GM19395 (cell line): Measurements from ENCODE around the gene LUC7L3.

Source experiments
- ATAC-seq: cut with Tn5 transposase; IDR thresholded peaks from one replicate; pipeline ENCODE4 v1.9.1; 2021; ENCODE audit warnings: mild to moderate bottlenecking, moderate library complexity; ENCODE audit not compliant: unreplicated experiment

LUC7L3 gene

GRCh38 chr17:50749245-50749644, 29.8 kb downstream of the LUC7L3 start:
- ATAC-seq = no peak

GRCh38 chr17:50754521-50754920, 35.1 kb downstream of the LUC7L3 start:
- ATAC-seq = no peak

- ATAC-seq = no peak
Measured at GRCh38 chr17:50758524-50758923, 39.1 kb downstream of the LUC7L3 start.

- no peak for ATAC-seq
Measured at GRCh38 chr17:50758989-50759544, 39.7 kb downstream of the LUC7L3 start.

GRCh38 chr17:50762177-50762576, 42.8 kb downstream of the LUC7L3 start:
- no peak for ATAC-seq

- no peak for ATAC-seq
Measured at GRCh38 chr17:50763716-50764475, 44.5 kb downstream of the LUC7L3 start.

- ATAC-seq = no peak
Measured at GRCh38 chr17:50764734-50765149, 45.3 kb downstream of the LUC7L3 start.

- peak; percentile 67 for ATAC-seq
Measured at GRCh38 chr17:50765454-50766221, 46.2 kb downstream of the LUC7L3 start.

- ATAC-seq = no peak
Measured at GRCh38 chr17:50766222-50767023, 47.0 kb downstream of the LUC7L3 start.

- ATAC-seq = no peak
Measured at GRCh38 chr17:50767030-50767429, 47.6 kb downstream of the LUC7L3 start.

- no peak for ATAC-seq
Measured at GRCh38 chr17:50767446-50767845, 48.0 kb downstream of the LUC7L3 start, which contains the start of gene ANKRD40CL. Gene ANKRD40CL (minus strand): TSS chr17:50767518. CDS start chr17:50766913, 605 bp downstream.

GRCh38 chr17:50768346-50768761, 49.0 kb downstream of the LUC7L3 start:
- no peak for ATAC-seq

GRCh38 chr17:50769884-50770283, 50.5 kb downstream of the LUC7L3 start:
- ATAC-seq = no peak

GRCh38 chr17:50770346-50770745, 50.9 kb downstream of the LUC7L3 start:
- ATAC-seq = no peak

GRCh38 chr17:50771991-50772785, 52.8 kb downstream of the LUC7L3 start:
- ATAC-seq = peak; percentile 96

GRCh38 chr17:50774225-50774803, 54.9 kb downstream of the LUC7L3 start:
- ATAC-seq = no peak

GRCh38 chr17:50775926-50776325, 56.5 kb downstream of the LUC7L3 start:
- no peak for ATAC-seq

- no peak for ATAC-seq
Measured at GRCh38 chr17:50778471-50778870, 59.1 kb downstream of the LUC7L3 start.

GRCh38 chr17:50778988-50779387, 59.6 kb downstream of the LUC7L3 start:
- no peak for ATAC-seq
